HepG2 (cell line): ENCODE measurements around the gene ELN. TPM values are rescaled to one million over a fixed set of nuclear protein-coding genes. Genes with fewer than 3 reads are reported as not detected.

Experiments
- ATAC-seq: fragments of 200-7000 bp; cut with Tn5 transposase; 3 replicates; pipeline ENCODE4 v1.9.1; 2020; ENCODE audit warnings: mild to moderate bottlenecking, moderate library complexity
- BruUV-seq: library from RNA; stranded (reverse); fragments of 400-500 nt; replicated peaks from 2 replicates; lab custom pipeline; 2021; lab: Mats Ljungman, UMichigan
- CTCF ChIA-PET: fragments of 300-600 bp; formaldehyde crosslinking; extraction: SDS; loops from one replicate; lab custom pipeline; 2021; ENCODE audit warnings: low total read pairs, inconsistent platforms, low intra/inter-chr PET ratio; lab: Yijun Ruan, JAX
- POLR2A ChIA-PET: fragments of 350-600 bp; sonication (Branson Sonifier 250); formaldehyde crosslinking; loops from one replicate; lab custom pipeline; 2020; ENCODE audit warnings: antibody characterized with exemption, inconsistent platforms; lab: Yijun Ruan, JAX
- DNase-seq: peaks from one replicate; pipeline ENCODE4 v3.0.0-alpha.2; 2015; ENCODE audit warnings: low spot score
- FAIRE-seq: peaks from 3 replicates; lab custom pipeline; 2011; peaks lifted over from hg19 to GRCh38; lab: Jason Lieb, UNC
- H2AFZ ChIP-seq: one replicate; pipeline ENCODE4 v1.6.1; 2011; ENCODE audit warnings: low read length, inconsistent platforms
- H3K27ac ChIP-seq: fragments of 300-600 bp; 3 replicates; pipeline ENCODE4 v1.8.0; 2011; ENCODE audit warnings: mixed run types, mild to moderate bottlenecking, mixed read lengths, low read length, inconsistent platforms; ENCODE audit not compliant: insufficient read depth; ENCODE audit errors: extremely low read length
- H3K27me3 ChIP-seq, 2 experiments: fragments of 200-600 bp in 1 of 2; 2 replicates in 1 of 2; 3 replicates in 1 of 2; pipeline versions ENCODE4 v1.6.0 to v1.8.0; 2011; ENCODE audit warnings: low read length in 2 of 2, mild to moderate bottlenecking in 2 of 2, moderate library complexity in 2 of 2, inconsistent platforms in 1 of 2; ENCODE audit not compliant: insufficient read depth in 2 of 2, control insufficient read depth in 1 of 2
- H3K36me3 ChIP-seq, 2 experiments: fragments of 200-600 bp in 1 of 2; replicated peaks in 1 of 2; 2 replicates in 1 of 2; 3 replicates in 1 of 2; pipeline versions ENCODE4 v1.5.1 to v1.8.0; 2011; ENCODE audit warnings: low read length in 2 of 2, inconsistent platforms in 1 of 2; ENCODE audit not compliant: insufficient read depth in 2 of 2, control insufficient read depth in 1 of 2
- H3K4me1 ChIP-seq: 2 replicates; pipeline ENCODE4 v1.5.1; 2012; ENCODE audit warnings: low read length, inconsistent platforms; ENCODE audit not compliant: insufficient read depth
- H3K4me2 ChIP-seq: 2 replicates; pipeline ENCODE4 v1.6.0; 2011; ENCODE audit warnings: low read depth, low read length, inconsistent platforms
- H3K4me3 ChIP-seq, 3 experiments: fragments of 200-600 bp in 1 of 3; sonication (generic), shearing (Covaris generic) in 1 of 3; replicated peaks in 1 of 3; 2 replicates each; pipeline ENCODE4 v1.5.1; 2011 to 2016; ENCODE audit warnings: low read length in 3 of 3, inconsistent platforms in 2 of 3, low read depth in 2 of 3, mild to moderate bottlenecking in 2 of 3, control low read depth in 1 of 3, mixed read lengths in 1 of 3; ENCODE audit not compliant: insufficient read depth in 1 of 3
- H3K79me2 ChIP-seq: one replicate; pipeline ENCODE4 v1.6.1; 2011; ENCODE audit warnings: low read length, inconsistent platforms; ENCODE audit not compliant: insufficient read depth
- H3K9ac ChIP-seq: 2 replicates; pipeline ENCODE4 v1.6.0; 2011; ENCODE audit warnings: mild to moderate bottlenecking, low read depth, low read length, inconsistent platforms; ENCODE audit not compliant: insufficient read depth
- H3K9me3 ChIP-seq: 2 replicates; pipeline ENCODE4 v1.5.1; 2012; ENCODE audit warnings: mild to moderate bottlenecking, low read length
- H4K20me1 ChIP-seq: 2 replicates; pipeline ENCODE4 v1.6.0; 2011; ENCODE audit warnings: inconsistent platforms, mild to moderate bottlenecking, low read length, moderate library complexity; ENCODE audit not compliant: insufficient read depth
- KAT7 ChIP-seq: IDR thresholded peaks from 2 replicates; pipeline ENCODE4 v1.6.1; 2018; ENCODE audit warnings: borderline replicate concordance, missing compliant biosample characterization
- NFKB2 ChIP-seq: sonication (generic); formaldehyde crosslinking; IDR thresholded peaks from 2 replicates; pipeline ENCODE4 v1.4.0; 2020; ENCODE audit warnings: missing genetic modification reagents, borderline replicate concordance
- SP5 ChIP-seq: IDR thresholded peaks from 2 replicates; pipeline ENCODE4 v1.6.1; 2016; ENCODE audit warnings: low read depth, borderline replicate concordance
- ZC3H4 ChIP-seq: sonication (generic); formaldehyde crosslinking; IDR thresholded peaks from 2 replicates; pipeline ENCODE4 v1.4.0; 2020; ENCODE audit warnings: missing genetic modification reagents, borderline replicate concordance
- ZNF724P ChIP-seq: sonication (generic); formaldehyde crosslinking; IDR thresholded peaks from 2 replicates; pipeline ENCODE4 v1.8.0; 2022; ENCODE audit warnings: missing genetic modification reagents, borderline replicate concordance
- ZNF768 ChIP-seq: sonication (generic); formaldehyde crosslinking; IDR thresholded peaks from 2 replicates; pipeline ENCODE4 v1.4.0; 2020; ENCODE audit warnings: missing genetic modification reagents
- WGBS: methylation state at CpG from one replicate; pipeline ENCODE4 v1.1.6; 2017; ENCODE audit warnings: low lambda C conversion rate; 5-methylcytosine and 5-hydroxymethylcytosine counted together
- in situ Hi-C: cut with HindIII; loops from 2 replicates; pipeline ENCODE4 v1.10.0; 2017; ENCODE audit warnings: low pct_unique_long_range_greater_than_20kb; ENCODE audit not compliant: extremely low pct_ligation_motif_present
- intact Hi-C: fragments of 100-400 bp; cut with micrococcal nuclease; formaldehyde crosslinking; loops from one replicate; pipeline ENCODE4 v1.10.0; 2022; ENCODE audit not compliant: unreplicated experiment
- polyA plus RNA-seq, 8 experiments: library from polyadenylated mRNA; depleted of rRNA in 3 of 8; stranded (reverse) in 7 of 8; unstranded in 1 of 8; fragments of >200 nt; fragmentation: Illumina TruSeq in 4 of 8; extraction: Trizol in 4 of 8; gene quantifications; 2 replicates each; pipeline versions ENCODE4 v1.2.1 to v1.2.3, GENCODE V29; 2011 to 2016; ENCODE audit warnings: low read depth in 4 of 8, missing spikeins in 1 of 8, mixed read lengths in 1 of 8; ENCODE audit not compliant: insufficient read depth in 1 of 8
- total RNA-seq, 5 experiments: library from RNA; depleted of rRNA; stranded (reverse); fragments of >200 nt; fragmentation: Illumina TruSeq; extraction: Trizol; gene quantifications; 2 replicates each; pipeline ENCODE4 v1.2.3, GENCODE V29; 2016; ENCODE audit warnings: low read depth in 1 of 5
- TF ChIP-seq, protein P1 (sequence below): sonication (generic); formaldehyde crosslinking; IDR thresholded peaks from 2 replicates; pipeline ENCODE4 v1.5.0; 2020; ENCODE audit warnings: mild to moderate bottlenecking, missing genetic modification reagents

Gene ELN
- total and polyA plus RNA-seq, 2 of the 13 experiments (the other 11 are each of a cell fraction or from before 2014, with no cell fraction given): 0.15 to 0.37 TPM

DNA sequence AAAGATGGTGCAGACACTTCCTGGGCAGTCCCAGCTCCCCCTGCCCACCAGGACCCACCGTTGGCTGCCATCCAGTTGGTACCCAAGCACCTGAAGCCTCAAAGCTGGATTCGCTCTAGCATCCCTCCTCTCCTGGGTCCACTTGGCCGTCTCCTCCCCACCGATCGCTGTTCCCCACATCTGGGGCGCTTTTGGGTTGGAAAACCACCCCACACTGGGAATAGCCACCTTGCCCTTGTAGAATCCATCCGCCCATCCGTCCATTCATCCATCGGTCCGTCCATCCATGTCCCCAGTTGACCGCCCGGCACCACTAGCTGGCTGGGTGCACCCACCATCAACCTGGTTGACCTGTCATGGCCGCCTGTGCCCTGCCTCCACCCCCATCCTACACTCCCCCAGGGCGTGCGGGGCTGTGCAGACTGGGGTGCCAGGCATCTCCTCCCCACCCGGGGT lies 41.1 kb downstream of the ELN start:
- no peaks in the 10 kb centered on the region for H3K79me2 ChIP-seq
- no peak overlapping the region for H3K9ac ChIP-seq
- H3K36me3 ChIP-seq: no peaks in the 10 kb centered on the region
- no peak overlapping the region for H3K27ac ChIP-seq
- ChIA-PET CTCF (interaction anchor here (1.7 kb wide), 1 partner anchor 114 kb away, joined by 10 read pairs; no protein-coding TSS in a partner anchor), POLR2A (interaction anchor here (0.6 kb wide), 1 partner anchor 146 kb away, joined by 4 read pairs; no protein-coding TSS in a partner anchor)
- DNase-seq: no peak
- no peaks in the 10 kb centered on the region for H3K9me3 ChIP-seq
- no peak overlapping the region for H3K4me3 ChIP-seq
- in situ Hi-C loops (loop anchor here (5.0 to 10.0 kb wide), 2 partner anchors 103 to 336 kb away; partner anchors contain the start of gene EIF4H), intact Hi-C loops (loop anchor here (5.0 kb wide), 1 partner anchor 133 kb away; no protein-coding TSS in a partner anchor)
- BruUV-seq: no TSS peak
- H3K4me2 ChIP-seq: no peak overlapping the region
- H3K27me3 ChIP-seq: peaks cover 2 to 10% of the 10 kb centered on the region in 2 experiments; a peak in 3 of 5 replicates
- FAIRE-seq: no peak
- ATAC-seq: no peak
- no peaks in the 10 kb centered on the region for H3K4me1 ChIP-seq
- 42% methylated on average over 15 of the region's 16 CpGs for WGBS
- TF ChIP-seq ZNF724P (CRISPR knock-in tag): no peak
- TF ChIP-seq KAT7 (CRISPR knock-in tag): no peak
- no peak for TF ChIP-seq NFKB2 (CRISPR knock-in tag)
- no peak for TF ChIP-seq ZC3H4 (CRISPR knock-in tag)
- no peak for TF ChIP-seq SP5 (CRISPR knock-in tag)
- no peak for TF ChIP-seq ZNF768 (CRISPR knock-in tag)
- TF ChIP-seq, all 625 proteins: peak for 0
- H4K20me1 ChIP-seq: no peaks in the 10 kb centered on the region
- no peak overlapping the region for H2AFZ ChIP-seq

DNA sequence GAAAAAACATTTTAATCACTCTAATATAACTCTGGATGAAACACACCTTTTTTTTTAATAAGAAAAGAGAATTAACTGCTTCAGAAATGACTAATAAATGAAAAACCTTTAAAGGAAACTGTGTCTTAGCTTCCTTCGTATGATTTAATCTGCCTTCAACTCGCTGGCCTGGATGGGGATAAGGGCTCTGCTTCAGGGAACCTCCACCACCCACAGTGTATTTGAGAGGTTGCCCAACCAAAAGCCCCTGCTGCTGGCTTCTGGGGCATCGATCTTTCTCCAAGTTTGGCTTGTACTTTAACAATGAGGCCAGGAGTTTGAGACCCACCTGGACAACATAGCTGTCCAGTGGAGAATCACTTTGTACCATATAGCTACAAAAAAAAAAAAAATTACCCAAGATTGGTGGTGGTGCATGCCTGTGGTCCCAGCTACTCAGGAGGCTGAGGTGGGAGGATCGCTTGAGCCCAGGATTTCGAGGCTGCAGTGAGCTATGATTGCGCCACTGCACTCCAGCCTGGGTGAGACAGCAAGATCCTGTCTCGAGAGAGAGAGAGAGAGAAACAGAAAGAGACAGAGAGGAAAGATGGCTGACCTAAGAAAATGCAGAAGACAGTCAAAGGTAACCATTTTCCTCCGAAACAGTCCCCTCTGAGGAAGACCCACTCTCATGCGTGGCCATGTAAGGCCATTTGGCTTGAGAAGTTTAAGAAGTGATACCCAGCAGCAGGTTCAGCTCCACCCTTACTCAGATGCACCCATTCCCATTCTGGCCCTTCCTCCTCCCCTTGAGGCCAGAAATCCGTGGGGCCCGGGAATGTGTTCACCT lies 42.0 kb downstream of the ELN start:
- ChIA-PET CTCF (no interaction called here), POLR2A (interaction anchor here (0.6 kb wide), 1 partner anchor 147 kb away, joined by 4 read pairs; no protein-coding TSS in a partner anchor)
- Histone ChIP-seq H3K36me3 (no peaks in the 10 kb centered on the region), H3K27me3 (peaks cover 2 to 10% of the 10 kb centered on the region in 2 experiments; a peak in 3 of 5 replicates), H3K9ac (no peak overlapping the region), H3K79me2 (no peaks in the 10 kb centered on the region), H2AFZ (no peak overlapping the region), H3K4me1 (no peaks in the 10 kb centered on the region), H3K9me3 (no peaks in the 10 kb centered on the region), H3K27ac (no peak overlapping the region), H3K4me3 (no peak overlapping the region), H4K20me1 (no peaks in the 10 kb centered on the region), H3K4me2 (no peak overlapping the region)
- no peak for ATAC-seq
- DNase-seq: no peak
- intact Hi-C loops: loop anchor here (5.0 kb wide), 1 partner anchor 132 kb away; no protein-coding TSS in a partner anchor
- FAIRE-seq: no peak
- TF ChIP-seq, protein P1, sequence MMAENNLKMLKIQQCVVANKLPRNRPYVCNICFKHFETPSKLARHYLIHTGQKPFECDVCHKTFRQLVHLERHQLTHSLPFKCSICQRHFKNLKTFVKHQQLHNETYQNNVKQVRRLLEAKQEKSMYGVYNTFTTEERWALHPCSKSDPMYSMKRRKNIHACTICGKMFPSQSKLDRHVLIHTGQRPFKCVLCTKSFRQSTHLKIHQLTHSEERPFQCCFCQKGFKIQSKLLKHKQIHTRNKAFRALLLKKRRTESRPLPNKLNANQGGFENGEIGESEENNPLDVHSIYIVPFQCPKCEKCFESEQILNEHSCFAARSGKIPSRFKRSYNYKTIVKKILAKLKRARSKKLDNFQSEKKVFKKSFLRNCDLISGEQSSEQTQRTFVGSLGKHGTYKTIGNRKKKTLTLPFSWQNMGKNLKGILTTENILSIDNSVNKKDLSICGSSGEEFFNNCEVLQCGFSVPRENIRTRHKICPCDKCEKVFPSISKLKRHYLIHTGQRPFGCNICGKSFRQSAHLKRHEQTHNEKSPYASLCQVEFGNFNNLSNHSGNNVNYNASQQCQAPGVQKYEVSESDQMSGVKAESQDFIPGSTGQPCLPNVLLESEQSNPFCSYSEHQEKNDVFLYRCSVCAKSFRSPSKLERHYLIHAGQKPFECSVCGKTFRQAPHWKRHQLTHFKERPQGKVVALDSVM: peak; percentile 70; the same call in 1 of the 2 replicates
- no peak for TF ChIP-seq ZNF724P (CRISPR knock-in tag)
- in situ Hi-C loops: loop anchor here (5.0 to 10.0 kb wide), 2 partner anchors 102 to 335 kb away; partner anchors contain the start of gene EIF4H
- no TSS peak for BruUV-seq
- WGBS: 31% methylated on average over 11 of the region's 11 CpGs
